HG02852 (cell line): ENCODE results near the gene MINDY2.
"Not testable (repeated sequence)": the region's sequence is repeated elsewhere in the genome, so short reads cannot be mapped to it uniquely, and the experiment has no call there.

Source experiments
- ATAC-seq: cut with Tn5 transposase; IDR thresholded peaks from one replicate; pipeline ENCODE4 v1.9.1; 2021; ENCODE audit warnings: mild to moderate bottlenecking, moderate library complexity; ENCODE audit not compliant: unreplicated experiment

The MINDY2 gene

DNA sequence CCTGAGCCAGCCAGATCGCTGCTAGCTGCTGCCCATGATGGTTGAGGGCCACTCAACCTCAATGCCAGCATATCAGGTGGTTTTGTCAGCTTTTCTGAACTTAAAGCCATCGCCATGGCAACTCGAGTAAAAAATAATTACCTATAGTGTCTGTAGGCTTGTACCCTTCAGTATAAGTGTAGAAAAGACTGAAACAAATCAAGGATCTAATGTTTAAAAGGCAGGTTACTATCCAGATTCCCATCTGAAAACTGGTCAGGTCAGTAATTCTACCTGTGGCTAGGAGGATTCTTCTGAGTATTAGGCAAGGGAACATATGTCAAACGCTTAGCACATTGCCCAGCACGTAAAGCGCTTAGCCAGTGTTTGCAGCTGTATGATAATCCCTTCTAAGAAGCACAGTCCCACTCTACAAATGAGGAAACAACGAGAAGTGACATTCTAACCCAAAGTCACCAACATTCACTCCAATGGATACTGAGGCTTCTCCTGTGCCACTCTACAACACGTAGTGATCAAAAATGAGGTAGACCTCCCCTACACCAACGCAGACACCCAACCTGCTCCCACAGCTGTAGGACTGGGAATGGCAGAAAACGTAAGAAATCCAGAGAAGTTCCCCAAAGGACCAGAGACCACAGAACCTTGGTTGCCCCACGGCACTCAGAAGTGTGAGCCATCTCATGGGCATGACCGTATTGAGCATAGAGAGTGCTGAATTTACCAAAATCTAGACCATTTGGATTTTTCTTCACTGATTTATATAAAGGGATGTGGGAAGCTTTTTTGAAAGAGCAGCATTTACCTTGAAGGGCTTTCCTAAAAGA lies 107.1 kb downstream of the MINDY2 start:
- ATAC-seq = no peak

DNA sequence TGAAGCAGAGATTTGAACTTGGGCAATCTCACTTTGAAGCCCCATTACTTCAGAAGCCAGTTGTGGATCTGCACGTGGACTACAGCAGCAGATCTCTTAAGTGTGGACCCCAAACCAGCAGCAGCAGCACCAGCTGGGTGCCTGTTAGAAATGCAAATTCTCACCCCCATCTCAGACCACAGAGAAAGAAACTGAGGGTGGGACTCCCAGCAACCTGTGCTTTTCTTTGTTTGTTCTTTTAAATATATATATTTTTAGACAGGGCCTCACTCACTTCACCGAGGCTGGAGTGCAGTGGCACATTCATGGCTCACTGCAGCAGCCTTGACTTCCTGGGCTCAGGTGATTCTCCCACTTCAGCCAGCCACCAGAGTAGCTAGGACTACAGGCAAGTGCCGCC lies 109.2 kb downstream of the MINDY2 start:
- ATAC-seq = peak; percentile 70

DNA sequence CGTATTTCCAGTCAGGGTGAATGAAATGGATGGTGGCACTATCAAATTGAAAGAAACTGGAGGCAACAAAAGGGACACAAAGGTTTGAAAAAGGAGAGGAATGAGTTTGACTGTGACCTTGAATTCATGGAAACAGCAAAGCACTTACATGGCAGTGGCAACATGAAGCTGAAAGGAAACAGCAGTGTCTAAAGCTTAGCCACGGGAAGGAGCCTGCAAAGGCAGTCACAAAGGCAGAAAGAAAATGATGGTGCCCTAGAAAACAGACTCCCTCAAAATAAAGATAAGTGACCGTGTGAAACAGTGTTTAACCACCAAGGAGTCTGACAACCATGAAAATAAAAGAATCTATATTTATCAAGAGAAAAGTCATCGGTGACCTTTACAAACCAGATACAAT lies 111.1 kb downstream of the MINDY2 start:
- no peak for ATAC-seq

DNA sequence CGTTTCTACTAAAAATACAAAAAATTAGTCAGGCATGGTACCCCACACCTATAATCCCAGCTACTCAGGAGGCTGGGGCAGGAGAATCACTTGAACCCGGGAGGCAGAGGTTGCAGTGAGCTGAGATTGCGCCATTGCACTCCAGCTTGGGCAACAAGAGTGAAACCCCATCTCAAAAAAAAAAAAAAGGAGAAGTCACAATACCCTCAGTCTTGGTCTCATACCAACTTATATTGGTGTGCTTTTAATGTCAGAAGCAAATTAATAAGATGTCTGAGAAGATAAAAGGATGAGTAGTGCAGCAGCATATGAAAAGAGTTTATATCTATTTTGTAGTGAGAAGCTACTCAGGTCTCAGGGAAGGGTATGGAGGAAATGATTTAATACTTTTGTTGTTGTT lies 112.8 kb downstream of the MINDY2 start:
- ATAC-seq = not testable (repeated sequence)

DNA sequence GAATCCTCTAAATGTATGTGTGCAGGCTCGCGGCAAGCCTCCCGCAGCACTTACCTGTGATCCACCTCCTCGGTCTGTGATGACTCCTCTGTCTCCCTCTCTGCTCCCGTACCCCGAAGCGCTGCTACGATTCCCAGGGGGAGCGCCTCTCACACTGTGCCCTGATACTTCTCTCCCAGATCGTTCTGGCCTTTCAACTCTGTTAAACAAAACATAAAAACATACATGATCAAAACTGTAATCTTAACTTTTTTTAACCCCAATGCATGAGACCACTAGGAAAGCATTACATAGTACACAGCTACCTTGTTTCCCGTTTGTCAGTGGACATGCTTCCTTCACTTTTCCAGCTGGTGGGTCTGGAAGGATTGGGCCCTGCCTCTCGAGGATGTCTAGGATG lies 115.8 kb downstream of the MINDY2 start:
- ATAC-seq = no peak

DNA sequence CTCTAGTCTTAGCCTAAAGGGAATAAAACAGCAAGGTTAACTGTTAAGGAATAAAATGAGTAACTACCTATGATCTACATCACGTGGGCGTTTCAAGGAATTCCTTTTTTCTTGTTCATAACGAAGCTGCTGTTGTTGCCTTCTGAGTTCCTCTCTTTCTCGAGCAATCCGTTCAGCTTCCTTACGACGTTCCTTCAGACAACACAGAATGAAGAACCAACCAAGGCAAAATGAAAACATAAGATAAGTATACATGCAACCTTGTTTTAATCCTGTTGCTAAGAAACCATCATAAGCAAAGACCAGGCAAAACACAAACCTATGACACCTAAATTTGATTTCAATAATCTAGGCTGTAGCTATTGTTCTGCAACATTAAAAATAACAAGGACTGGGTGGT lies 118.3 kb downstream of the MINDY2 start:
- no peak for ATAC-seq

DNA sequence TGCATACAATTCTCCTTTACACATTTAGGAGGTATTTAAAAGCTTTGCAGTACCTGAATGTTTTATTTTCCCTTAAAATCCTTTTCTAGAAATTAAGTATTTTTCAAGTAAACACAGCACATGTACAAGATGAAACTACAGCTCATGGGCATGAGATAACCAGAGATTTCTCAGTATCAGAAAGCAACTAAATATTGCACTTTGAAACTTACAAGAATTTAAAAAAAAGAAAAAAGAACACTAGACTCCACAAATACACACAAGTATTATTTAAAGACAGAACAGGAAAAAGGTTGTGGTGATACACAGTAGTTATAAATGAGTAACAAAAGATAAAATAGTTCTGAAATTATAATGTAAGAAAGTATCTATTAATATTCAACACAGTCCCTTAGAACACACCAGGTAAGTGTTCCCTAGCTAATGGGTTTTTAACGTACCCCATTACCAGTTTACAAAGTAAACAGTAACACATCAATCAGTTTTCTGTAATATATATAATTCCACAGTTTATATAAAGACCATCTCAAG lies 127.1 kb downstream of the MINDY2 start:
- no peak for ATAC-seq

DNA sequence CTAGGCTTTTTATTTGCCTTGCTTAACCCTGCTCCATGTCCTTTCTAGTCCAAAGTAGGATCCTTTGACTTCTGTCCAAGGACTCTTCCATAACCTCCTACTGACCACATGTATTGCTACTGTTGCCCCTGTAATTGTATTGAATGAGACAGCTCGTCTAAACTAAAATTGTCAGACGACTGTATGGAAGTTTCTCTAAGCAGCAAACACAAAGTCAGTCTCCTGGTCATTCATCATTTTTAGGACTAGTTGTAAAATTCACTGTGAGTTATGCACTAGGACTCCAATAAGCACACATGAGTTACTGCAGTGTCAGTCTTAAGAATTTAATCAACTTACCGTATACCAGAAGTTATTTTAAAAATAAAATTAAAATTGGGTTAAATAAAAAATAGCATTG lies 129.5 kb downstream of the MINDY2 start:
- no peak for ATAC-seq

DNA sequence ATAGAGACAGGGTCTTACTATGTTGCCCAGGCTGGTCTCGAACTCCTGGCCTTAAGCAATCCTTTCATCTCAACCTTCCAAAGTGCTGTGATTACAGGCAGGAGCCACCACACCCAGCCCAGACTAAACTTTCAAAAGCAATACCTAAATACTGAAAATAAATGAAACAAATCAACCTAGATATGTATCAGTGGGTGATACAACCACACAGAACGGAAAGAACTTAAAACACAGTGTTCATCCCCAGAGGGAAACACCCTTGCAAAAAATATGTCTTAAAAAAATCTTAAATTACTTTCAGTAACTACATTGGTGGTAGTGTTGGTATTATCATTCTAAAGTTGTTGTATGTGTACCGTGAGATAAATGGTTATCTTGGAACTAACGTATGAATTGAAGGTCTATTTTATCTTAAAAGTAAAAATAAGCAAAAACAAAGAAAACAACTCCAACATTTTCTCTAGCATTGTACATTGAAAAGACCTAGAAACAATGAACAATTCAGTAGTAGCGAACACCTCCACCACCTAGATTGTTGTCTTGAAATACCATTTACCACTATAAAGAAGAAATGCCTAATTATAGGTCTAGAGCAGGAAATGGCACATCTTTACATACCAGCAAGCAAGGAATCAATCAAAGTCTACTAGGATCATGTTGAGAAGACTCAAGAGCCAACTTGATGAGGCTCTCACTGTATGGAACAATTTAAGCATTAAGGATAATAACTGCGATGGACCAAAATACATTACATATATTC lies 137.6 kb downstream of the MINDY2 start:
- ATAC-seq = no peak

DNA sequence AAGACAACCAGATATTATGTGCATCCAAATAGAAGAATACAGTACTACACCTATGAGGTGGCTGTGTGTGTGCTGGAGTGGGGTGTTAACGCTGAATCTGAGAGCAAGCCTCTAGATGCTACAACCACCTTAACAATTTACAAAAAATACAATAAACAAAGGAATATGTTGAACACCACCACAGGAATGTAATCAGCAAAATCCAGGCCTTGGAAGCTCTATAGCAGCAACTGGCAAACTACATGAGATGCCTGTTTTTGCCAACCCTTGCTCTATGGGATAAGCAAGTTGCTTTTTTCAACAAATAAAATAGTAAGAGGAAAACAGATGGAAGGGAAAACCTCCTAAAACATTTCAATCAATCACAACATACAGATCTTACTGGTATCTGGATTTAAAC lies 138.5 kb downstream of the MINDY2 start:
- no peak for ATAC-seq

DNA sequence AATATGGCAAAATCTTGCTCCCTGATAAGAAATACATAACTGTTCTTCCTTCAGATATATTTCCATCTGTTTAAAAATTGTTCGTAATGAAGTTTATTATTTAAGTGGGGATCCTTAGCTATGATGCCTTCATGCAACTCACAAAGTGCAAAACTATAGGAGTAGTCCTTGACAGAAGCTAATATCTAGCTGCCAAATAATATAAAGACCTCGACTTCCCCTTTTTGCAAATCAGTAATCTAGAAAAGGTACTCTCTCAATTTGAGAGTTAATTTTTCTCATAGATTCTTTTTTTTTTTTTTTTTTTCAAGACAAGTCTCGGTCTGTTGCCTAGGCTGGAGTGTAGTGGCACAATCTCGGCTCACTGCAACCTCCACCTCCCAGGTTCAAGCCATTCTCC lies 139.4 kb downstream of the MINDY2 start:
- no peak for ATAC-seq
